IMR-90 (cell line): ENCODE measurements around the gene PRKAG2. TPM values are rescaled to one million over a fixed set of nuclear protein-coding genes. Genes with fewer than 3 reads are reported as not detected.

Source experiments
- ATAC-seq: fragments of 200-7000 bp; cut with Tn5 transposase; 2 replicates; pipeline ENCODE4 v1.9.1; 2020; ENCODE audit warnings: low read depth, mild to moderate bottlenecking, moderate library complexity
- BruUV-seq: library from RNA; stranded (reverse); fragments of 400-500 nt; replicated peaks from 2 replicates; lab custom pipeline; 2021; lab: Mats Ljungman, UMichigan
- CTCF ChIA-PET: fragments of 300-600 bp; formaldehyde crosslinking; extraction: SDS; loops from one replicate; lab custom pipeline; 2021; ENCODE audit warnings: antibody characterized with exemption; lab: Yijun Ruan, JAX
- POLR2A ChIA-PET: fragments of 300-600 bp; sonication (Branson Sonifier 250); formaldehyde crosslinking; loops from one replicate; lab custom pipeline; 2022; ENCODE audit warnings: antibody characterized with exemption; ENCODE audit not compliant: unreplicated experiment; lab: Charles Lee
- DNase-seq: peaks from one replicate; pipeline ENCODE4 v3.0.0; 2013
- H2AFZ ChIP-seq: replicated peaks from 2 replicates; pipeline ENCODE3; 2013; ENCODE audit warnings: low read length, mild to moderate bottlenecking; ENCODE audit not compliant: poor library complexity
- H2AK5ac ChIP-seq: 2 replicates; pipeline ENCODE4 v1.6.1; 2013; ENCODE audit warnings: low read depth, low read length, inconsistent platforms
- H2AK9ac ChIP-seq: replicated peaks from 2 replicates; pipeline ENCODE3; 2013; ENCODE audit warnings: mild to moderate bottlenecking, low read depth, low read length, moderate library complexity; ENCODE audit not compliant: poor library complexity
- H2BK120ac ChIP-seq: 2 replicates; pipeline ENCODE4 v1.6.1; 2013; ENCODE audit warnings: low read depth, low read length, inconsistent platforms
- H2BK15ac ChIP-seq: 3 replicates; pipeline ENCODE4 v1.6.1; 2013; ENCODE audit warnings: low read depth, low read length, inconsistent platforms
- H2BK20ac ChIP-seq: 2 replicates; pipeline ENCODE4 v1.6.1; 2013; ENCODE audit warnings: low read depth, mild to moderate bottlenecking, inconsistent platforms, low read length, moderate library complexity
- H2BK5ac ChIP-seq: 2 replicates; pipeline ENCODE4 v1.6.1; 2013; ENCODE audit warnings: mild to moderate bottlenecking, low read depth, low read length, inconsistent platforms; ENCODE audit not compliant: poor library complexity, severe bottlenecking
- H3K14ac ChIP-seq: replicated peaks from 2 replicates; pipeline ENCODE4 v1.6.1; 2013; ENCODE audit warnings: low read depth, low read length, inconsistent platforms
- H3K18ac ChIP-seq: 2 replicates; pipeline ENCODE4 v1.6.1; 2013; ENCODE audit warnings: low read depth, low read length, control low read depth
- H3K23ac ChIP-seq: 2 replicates; pipeline ENCODE4 v1.6.1; 2013; ENCODE audit warnings: low read depth, low read length, inconsistent platforms
- H3K27ac ChIP-seq: 2 replicates; pipeline ENCODE4 v1.5.1; 2013; ENCODE audit warnings: mild to moderate bottlenecking, control low read depth, low read length; ENCODE audit not compliant: insufficient read depth
- H3K27me3 ChIP-seq: 2 replicates; pipeline ENCODE4 v1.6.1; 2013; ENCODE audit warnings: low read length; ENCODE audit not compliant: control insufficient read depth, insufficient read depth
- H3K36me3 ChIP-seq: 2 replicates; pipeline ENCODE4 v1.6.1; 2013; ENCODE audit warnings: low read length, mixed read lengths; ENCODE audit not compliant: control insufficient read depth, insufficient read depth
- H3K4ac ChIP-seq: 2 replicates; pipeline ENCODE4 v1.6.1; 2013; ENCODE audit warnings: low read depth, low read length, inconsistent platforms
- H3K4me1 ChIP-seq: 2 replicates; pipeline ENCODE4 v1.6.1; 2013; ENCODE audit warnings: low read length, mixed read lengths; ENCODE audit not compliant: control insufficient read depth, insufficient read depth
- H3K4me2 ChIP-seq: 2 replicates; pipeline ENCODE4 v1.6.1; 2013; ENCODE audit warnings: low read depth, mild to moderate bottlenecking, control low read depth, low read length, moderate library complexity
- H3K4me3 ChIP-seq: 2 replicates; pipeline ENCODE4 v1.5.1; 2013; ENCODE audit warnings: low read depth, mild to moderate bottlenecking, control low read depth, low read length, moderate library complexity; ENCODE audit not compliant: insufficient read depth
- H3K56ac ChIP-seq: 2 replicates; pipeline ENCODE4 v1.6.1; 2013; ENCODE audit warnings: low read length, inconsistent platforms; ENCODE audit not compliant: insufficient read depth; ENCODE audit errors: extremely low read depth
- H3K79me1 ChIP-seq, 2 experiments: 2 replicates each; pipeline ENCODE4 v1.6.1; 2013; ENCODE audit warnings: low read length in 2 of 2, inconsistent platforms in 1 of 2, low read depth in 1 of 2
- H3K9ac ChIP-seq: 2 replicates; pipeline ENCODE4 v1.6.1; 2013; ENCODE audit warnings: low read depth, low read length, control low read depth
- H3K9me1 ChIP-seq: 2 replicates; pipeline ENCODE4 v1.6.1; 2013; ENCODE audit warnings: low read length, inconsistent platforms; ENCODE audit not compliant: insufficient read depth
- H3K9me3 ChIP-seq: 2 replicates; pipeline ENCODE4 v1.6.1; 2013; ENCODE audit warnings: low read length; ENCODE audit not compliant: control insufficient read depth, insufficient read depth
- H4K20me1 ChIP-seq: 2 replicates; pipeline ENCODE4 v1.6.1; 2013; ENCODE audit warnings: low read length, inconsistent platforms; ENCODE audit not compliant: insufficient read depth
- H4K5ac ChIP-seq: 2 replicates; pipeline ENCODE4 v1.6.1; 2013; ENCODE audit warnings: mild to moderate bottlenecking, low read depth, low read length, control low read depth
- H4K8ac ChIP-seq, 2 experiments: 2 replicates each; pipeline ENCODE4 v1.6.1; 2013; ENCODE audit warnings: low read depth in 2 of 2, low read length in 2 of 2, control low read depth in 1 of 2, inconsistent platforms in 1 of 2
- H4K91ac ChIP-seq: 2 replicates; pipeline ENCODE4 v1.6.1; 2013; ENCODE audit warnings: low read depth, low read length, inconsistent platforms; ENCODE audit not compliant: insufficient read depth
- CTCF ChIP-seq: conservative IDR thresholded peaks from 2 replicates; pipeline ENCODE4 v1.5.1; 2012; ENCODE audit warnings: mild to moderate bottlenecking, low read depth, low read length, improper control_type of control experiment
- FOS ChIP-seq: fragments of 150-350 bp; IDR thresholded peaks from 2 replicates; pipeline ENCODE4 v1.6.1; 2016; ENCODE audit warnings: low read depth, low read length
- MAFK ChIP-seq: IDR thresholded peaks from 2 replicates; pipeline ENCODE4 v1.6.1; 2012; ENCODE audit warnings: low read depth, low read length, improper control_type of control experiment
- MXI1 ChIP-seq: IDR thresholded peaks from 2 replicates; pipeline ENCODE4 v1.6.1; 2012; ENCODE audit warnings: low read depth, mild to moderate bottlenecking, low read length, moderate library complexity, borderline replicate concordance
- RCOR1 ChIP-seq: IDR thresholded peaks from 2 replicates; pipeline ENCODE4 v1.6.1; 2012; ENCODE audit warnings: mild to moderate bottlenecking, low read length, improper control_type of control experiment; ENCODE audit not compliant: insufficient replicate concordance
- USF2 ChIP-seq: fragments of 150-350 bp; IDR thresholded peaks from 2 replicates; pipeline ENCODE4 v1.6.1; 2017; ENCODE audit warnings: mild to moderate bottlenecking, antibody characterized with exemption, low read length, low read depth
- WGBS, 2 experiments: methylation state at CpG; one replicate each; pipeline versions ENCODE4 v1.1.5 to v1.1.7; 2013; ENCODE audit warnings: missing lambda C conversion rate in 2 of 2; ENCODE audit not compliant: insufficient read length in 1 of 2; ENCODE audit errors: extremely low coverage in 2 of 2; 5-methylcytosine and 5-hydroxymethylcytosine counted together
- dilution Hi-C: fragments of 300-500 bp; cut with HindIII; formaldehyde crosslinking; loops from one replicate; pipeline ENCODE4 v1.14.3; 2018; ENCODE audit warnings: low sequenced_read_pairs; ENCODE audit not compliant: unreplicated experiment
- in situ Hi-C: fragments of 300-500 bp; cut with MboI; formaldehyde crosslinking; loops from 3 replicates; pipeline ENCODE4 v1.14.3; 2019; ENCODE audit warnings: low sequenced_read_pairs, inconsistent platforms, mixed read lengths
- intact Hi-C: fragments of 100-400 bp; cut with micrococcal nuclease; formaldehyde crosslinking; loops from 2 replicates; pipeline ENCODE4 v1.10.0; 2022
- polyA plus RNA-seq, 3 experiments: library from polyadenylated mRNA; depleted of rRNA; stranded (reverse); fragments of >200 nt; gene quantifications; 2 replicates each; pipeline ENCODE4 v1.2.3, GENCODE V29; 2012; ENCODE audit warnings: low replicate concordance in 1 of 3
- total RNA-seq: library from RNA; depleted of rRNA; stranded (reverse); fragments of >200 nt; gene quantifications from 2 replicates; pipeline ENCODE4 v1.2.3, GENCODE V29; 2012

Gene PRKAG2
- total and polyA plus RNA-seq, 2 of the 4 experiments (the other 2 are of a cell fraction): 15.4 to 21.6 TPM

- BruUV-seq: no TSS peak
- H3K4me2 ChIP-seq: no peak overlapping the region
- H3K9me1 ChIP-seq: no peaks in the 10 kb centered on the region
- no peaks in the 10 kb centered on the region for H3K79me1 ChIP-seq
- no peak overlapping the region for H3K23ac ChIP-seq
- H4K91ac ChIP-seq: no peak overlapping the region
- dilution Hi-C loops (no loop called here), in situ Hi-C loops (no loop called here), intact Hi-C loops (no loop called here)
- no peak for TF ChIP-seq MXI1
- TF ChIP-seq USF2: no peak
- no peak for TF ChIP-seq MAFK
- no peak for TF ChIP-seq FOS
- TF ChIP-seq CTCF: no peak
- no peak for TF ChIP-seq RCOR1
- no peak overlapping the region for H3K14ac ChIP-seq
- CTCF ChIA-PET: no interaction called here
- no peaks in the 10 kb centered on the region for H3K4me1 ChIP-seq
- POLR2A ChIA-PET: no interaction called here
- WGBS, 2 experiments: 82% methylated on average over 7 of the region's 13 CpGs; no CpG with 5 or more reads in 1 of the 2 experiments
- no peak overlapping the region for H4K5ac ChIP-seq
- no peak overlapping the region for H2BK20ac ChIP-seq
- H2BK120ac ChIP-seq: no peak overlapping the region
- no peak overlapping the region for H2AK5ac ChIP-seq
- no peaks in the 10 kb centered on the region for H3K9me3 ChIP-seq
- DNase-seq (no peak), ATAC-seq (no peak)
- H3K4me3 ChIP-seq: no peak overlapping the region
- no peak overlapping the region for H3K27ac ChIP-seq
- no peak overlapping the region for H3K4ac ChIP-seq
- H2BK15ac ChIP-seq: no peak overlapping the region
- no peak overlapping the region for H4K8ac ChIP-seq
- H2AK9ac ChIP-seq: no peak overlapping the region
- H3K27me3 ChIP-seq: peaks cover 27% of the 10 kb centered on the region
- H2AFZ ChIP-seq: no peak overlapping the region
- no peak overlapping the region for H3K9ac ChIP-seq
- no peaks in the 10 kb centered on the region for H3K36me3 ChIP-seq
- no peak overlapping the region for H3K18ac ChIP-seq
- H2BK5ac ChIP-seq: no peak overlapping the region
- no peaks in the 10 kb centered on the region for H4K20me1 ChIP-seq
- no peak overlapping the region for H3K56ac ChIP-seq
Observed at GRCh38 chr7:151829707-151830106, 47.2 kb downstream of the PRKAG2 start.
